Neuronal stem cell (in vitro differentiated cells): ENCODE data around the gene LILRA2.
"Not testable (repeated sequence)": the region's sequence is repeated elsewhere in the genome, so short reads cannot be mapped to it uniquely, and the experiment has no call there.

ENCODE experiments used
- DNase-seq: peaks from one replicate; pipeline ENCODE4 v3.0.0-alpha.2; 2013; ENCODE audit warnings: low spot score
- H2AFZ ChIP-seq: one replicate; pipeline ENCODE4 v1.6.1; 2013; ENCODE audit warnings: mild to moderate bottlenecking, low read length, inconsistent platforms
- H2AK5ac ChIP-seq: 2 replicates; pipeline ENCODE4 v1.6.1; 2013; ENCODE audit warnings: low read depth, mild to moderate bottlenecking, inconsistent platforms, low read length, moderate library complexity, mixed read lengths
- H2BK120ac ChIP-seq: 2 replicates; pipeline ENCODE4 v1.6.1; 2013; ENCODE audit warnings: low read depth, mild to moderate bottlenecking, inconsistent platforms, low read length, moderate library complexity, mixed read lengths
- H2BK12ac ChIP-seq: one replicate; pipeline ENCODE4 v1.6.1; 2013; ENCODE audit warnings: low read length, inconsistent platforms
- H2BK15ac ChIP-seq: 2 replicates; pipeline ENCODE4 v1.6.1; 2013; ENCODE audit warnings: mild to moderate bottlenecking, low read length, inconsistent platforms, mixed read lengths
- H2BK5ac ChIP-seq: one replicate; pipeline ENCODE4 v1.6.1; 2013; ENCODE audit warnings: inconsistent platforms, mild to moderate bottlenecking, low read length, moderate library complexity
- H3K14ac ChIP-seq: one replicate; pipeline ENCODE4 v1.6.1; 2013; ENCODE audit warnings: low read length, inconsistent platforms
- H3K18ac ChIP-seq: 2 replicates; pipeline ENCODE4 v1.6.1; 2013; ENCODE audit warnings: low read length, inconsistent platforms
- H3K23ac ChIP-seq: 2 replicates; pipeline ENCODE4 v1.6.1; 2013; ENCODE audit warnings: low read depth, mild to moderate bottlenecking, mixed read lengths, low read length, inconsistent platforms; ENCODE audit not compliant: poor library complexity
- H3K27ac ChIP-seq: replicated peaks from 3 replicates; pipeline ENCODE4 v1.5.1; 2013; ENCODE audit warnings: low read length, inconsistent platforms
- H3K27me3 ChIP-seq, 3 experiments: 2 replicates each; pipeline ENCODE4 v1.6.1; 2013; ENCODE audit warnings: low read length in 3 of 3, mild to moderate bottlenecking in 2 of 3, inconsistent platforms in 1 of 3, low read depth in 1 of 3, mixed read lengths in 1 of 3, moderate library complexity in 1 of 3; ENCODE audit not compliant: control insufficient read depth in 3 of 3, insufficient read depth in 3 of 3
- H3K36me3 ChIP-seq, 2 donors: replicated peaks in 1 of 2; 2 replicates each; pipeline ENCODE4 v1.6.1; 2013; ENCODE audit warnings: low read length in 2 of 2; ENCODE audit not compliant: control insufficient read depth in 2 of 2, insufficient read depth in 2 of 2
- H3K4ac ChIP-seq: 2 replicates; pipeline ENCODE4 v1.6.1; 2013; ENCODE audit warnings: inconsistent platforms, mild to moderate bottlenecking, low read length, moderate library complexity
- H3K4me1 ChIP-seq, 2 donors: 1 replicate in 1 of 2; 2 replicates in 1 of 2; pipeline ENCODE4 v1.6.1; 2013; ENCODE audit warnings: low read length in 2 of 2, low read depth in 1 of 2; ENCODE audit not compliant: control insufficient read depth in 2 of 2, insufficient read depth in 1 of 2
- H3K4me2 ChIP-seq: one replicate; pipeline ENCODE4 v1.6.1; 2013; ENCODE audit warnings: mild to moderate bottlenecking, low read length, inconsistent platforms; ENCODE audit not compliant: insufficient read depth, poor library complexity, severe bottlenecking
- H3K4me3 ChIP-seq, 2 donors: 2 replicates each; pipeline ENCODE4 v1.5.1; 2013; ENCODE audit warnings: low read length in 2 of 2, mild to moderate bottlenecking in 2 of 2, inconsistent platforms in 1 of 2, moderate library complexity in 1 of 2
- H3K79me1 ChIP-seq: one replicate; pipeline ENCODE4 v1.6.1; 2013; ENCODE audit warnings: low read depth, mild to moderate bottlenecking, inconsistent platforms, low read length, moderate library complexity
- H3K9ac ChIP-seq: one replicate; pipeline ENCODE4 v1.6.1; 2013; ENCODE audit warnings: mild to moderate bottlenecking, low read depth, low read length, inconsistent platforms; ENCODE audit not compliant: poor library complexity
- H3K9me3 ChIP-seq, 2 donors: replicated peaks in 1 of 2; 2 replicates each; pipeline versions ENCODE3 to v1.6.1; 2013; ENCODE audit warnings: low read length in 2 of 2, mild to moderate bottlenecking in 2 of 2, inconsistent platforms in 1 of 2, low read depth in 1 of 2, mixed read lengths in 1 of 2, moderate library complexity in 1 of 2; ENCODE audit not compliant: control insufficient read depth in 2 of 2, insufficient read depth in 1 of 2
- H4K8ac ChIP-seq: one replicate; pipeline ENCODE4 v1.6.1; 2013; ENCODE audit warnings: low read depth, mild to moderate bottlenecking, inconsistent platforms, low read length, moderate library complexity
- H4K91ac ChIP-seq: one replicate; pipeline ENCODE4 v1.6.1; 2013; ENCODE audit warnings: low read length, low read depth, mild to moderate bottlenecking, inconsistent platforms; ENCODE audit not compliant: poor library complexity
- WGBS, 2 donors: extraction: QIAGEN DNeasy Blood & Tissue Kit; methylation state at CpG; one replicate each; pipeline ENCODE4 v1.1.7; 2013; ENCODE audit warnings: missing lambda C conversion rate in 2 of 2, mixed read lengths in 1 of 2; ENCODE audit not compliant: insufficient read length in 2 of 2, insufficient replicate concordance in 1 of 2; ENCODE audit errors: extremely low coverage in 2 of 2; 5-methylcytosine and 5-hydroxymethylcytosine counted together

LILRA2 gene

GRCh38 chr19:54576411-54576976 lies 2.9 kb downstream of the LILRA2 start:
- H3K23ac ChIP-seq, result no peak overlapping the region
- H3K36me3 ChIP-seq, result no peaks in the 10 kb centered on the region
- no peak overlapping the region for H4K91ac ChIP-seq
- peak overlapping the region; percentile 29 for H2BK5ac ChIP-seq
- H2BK12ac ChIP-seq, result no peak overlapping the region
- DNase-seq, result no peak
- no peak overlapping the region for H3K18ac ChIP-seq
- H2BK15ac ChIP-seq, result no peak overlapping the region
- no peak overlapping the region for H3K27ac ChIP-seq
- H3K4me2 ChIP-seq, result no peak overlapping the region
- no peak overlapping the region for H4K8ac ChIP-seq
- no peak overlapping the region for H2BK120ac ChIP-seq
- H3K9ac ChIP-seq, result no peak overlapping the region
- H3K4me1 ChIP-seq, result no peaks in the 10 kb centered on the region
- H3K4me3 ChIP-seq, result peak overlapping the region in 1 of 2 donors; percentile 27
- no peak overlapping the region for H2AFZ ChIP-seq
- no peak overlapping the region for H3K14ac ChIP-seq
- no CpG with 5 or more reads among the region's 6 CpGs for WGBS, 2 donors
- H3K27me3 ChIP-seq, result peaks cover 0 to 21% (median 0%) of the 10 kb centered on the region in 3 experiments
- H2AK5ac ChIP-seq, result no peak overlapping the region
- H3K9me3 ChIP-seq, result peaks cover 0 to 26% of the 10 kb centered on the region in 2 donors
- H3K4ac ChIP-seq, result peak overlapping the region; percentile 37
- H3K79me1 ChIP-seq, result no peaks in the 10 kb centered on the region

- H3K4me3 ChIP-seq, result no peak overlapping the region
- H3K4ac ChIP-seq, result no peak overlapping the region
- no peak overlapping the region for H3K18ac ChIP-seq
- H3K36me3 ChIP-seq, result no peaks in the 10 kb centered on the region
- no peak overlapping the region for H3K4me2 ChIP-seq
- peaks cover 0 to 25% of the 10 kb centered on the region in 2 donors for H3K9me3 ChIP-seq
- H3K79me1 ChIP-seq, result no peaks in the 10 kb centered on the region
- H3K27ac ChIP-seq, result no peak overlapping the region
- H3K14ac ChIP-seq, result no peak overlapping the region
- no peak overlapping the region for H4K91ac ChIP-seq
- DNase-seq, result no peak
- no peak overlapping the region for H3K23ac ChIP-seq
- no peak overlapping the region for H2BK15ac ChIP-seq
- WGBS, 2 donors, result no CpG with 5 or more reads among the region's 3 CpGs
- no peak overlapping the region for H2AK5ac ChIP-seq
- no peak overlapping the region for H2BK12ac ChIP-seq
- H4K8ac ChIP-seq, result no peak overlapping the region
- H3K9ac ChIP-seq, result no peak overlapping the region
- H2BK5ac ChIP-seq, result no peak overlapping the region
- peaks cover 0 to 21% (median 0%) of the 10 kb centered on the region in 3 experiments for H3K27me3 ChIP-seq
- no peaks in the 10 kb centered on the region for H3K4me1 ChIP-seq
- no peak overlapping the region for H2BK120ac ChIP-seq
- no peak overlapping the region for H2AFZ ChIP-seq
These were observed 3.7 kb downstream of the LILRA2 start for GRCh38 chr19:54577334-54577733.

GRCh38 chr19:54578268-54578667 lies 4.7 kb downstream of the LILRA2 start:
- not testable (repeated sequence) for H3K27ac ChIP-seq, H4K8ac ChIP-seq, H2BK5ac ChIP-seq, H3K4ac ChIP-seq, DNase-seq, H2BK15ac ChIP-seq, H3K36me3 ChIP-seq, H3K4me3 ChIP-seq, H3K4me2 ChIP-seq, H3K79me1 ChIP-seq, H3K4me1 ChIP-seq, H2AFZ ChIP-seq, H2BK12ac ChIP-seq, H3K18ac ChIP-seq, H4K91ac ChIP-seq, H3K14ac ChIP-seq, H2BK120ac ChIP-seq, H3K9ac ChIP-seq, H3K23ac ChIP-seq, H2AK5ac ChIP-seq
- WGBS, 2 donors, result no CpG with 5 or more reads among the region's 5 CpGs
- H3K9me3 ChIP-seq, result peaks cover 0 to 21% of the 10 kb centered on the region in 2 donors
- H3K27me3 ChIP-seq, result peaks cover 0 to 18% (median 0%) of the 10 kb centered on the region in 3 experiments

- Histone ChIP-seq H2BK120ac (no peak overlapping the region), H3K18ac (no peak overlapping the region), H3K4me1 (no peaks in the 10 kb centered on the region), H3K4me2 (no peak overlapping the region), H3K23ac (no peak overlapping the region), H4K91ac (no peak overlapping the region), H3K14ac (no peak overlapping the region), H2BK12ac (no peak overlapping the region), H3K4ac (no peak overlapping the region), H4K8ac (no peak overlapping the region), H2AFZ (no peak overlapping the region), H3K36me3 (no peaks in the 10 kb centered on the region), H3K27ac (no peak overlapping the region), H3K9me3 (peaks cover 0 to 24% of the 10 kb centered on the region in 2 donors), H2AK5ac (no peak overlapping the region), H2BK15ac (no peak overlapping the region), H3K79me1 (no peaks in the 10 kb centered on the region), H3K9ac (no peak overlapping the region), H2BK5ac (no peak overlapping the region), H3K4me3 (peak overlapping the region in 1 of 2 donors; percentile 31), H3K27me3 (peaks cover 0 to 3% (median 1%) of the 10 kb centered on the region in 3 experiments)
- no peak for DNase-seq
- WGBS, 2 donors, result no CpG with 5 or more reads among the region's 5 CpGs
These were observed 12.8 kb downstream of the LILRA2 start for GRCh38 chr19:54586397-54586796.
